Common myeloid progenitor, CD34-positive (primary cell): ENCODE data around the gene PNCK.

Experiments
- CTCF ChIA-PET: fragments of 350-600 bp; sonication (Branson Sonifier 250); formaldehyde crosslinking; loops from one replicate; lab custom pipeline; 2021; ENCODE audit warnings: antibody characterized with exemption; lab: Charles Lee
- POLR2A ChIA-PET: fragments of 350-600 bp; sonication (Branson Sonifier 250); formaldehyde crosslinking; loops from one replicate; lab custom pipeline; 2021; ENCODE audit warnings: antibody characterized with exemption; lab: Charles Lee
- DNase-seq, 3 donors: peaks; one replicate each; pipeline versions ENCODE4 v3.0.0 to v3.0.0-alpha.2; 2013
- H3K27ac ChIP-seq, 2 experiments: 1 replicate in 1 of 2; 2 replicates in 1 of 2; pipeline ENCODE4 v1.7.0; 2013; ENCODE audit warnings: inconsistent platforms in 2 of 2, low read length in 2 of 2, mild to moderate bottlenecking in 2 of 2, low read depth in 1 of 2, moderate library complexity in 1 of 2; ENCODE audit not compliant: severe bottlenecking in 2 of 2, insufficient read depth in 1 of 2, poor library complexity in 1 of 2
- H3K27me3 ChIP-seq, 5 experiments: replicated peaks in 2 of 5; 1 replicate in 3 of 5; 2 replicates in 2 of 5; pipeline versions ENCODE4 v1.6.1 to v1.7.0; 2013; ENCODE audit warnings: low read length in 4 of 5, mild to moderate bottlenecking in 2 of 5, moderate library complexity in 2 of 5, inconsistent platforms in 1 of 5; ENCODE audit not compliant: insufficient read depth in 5 of 5, control insufficient read depth in 4 of 5
- H3K36me3 ChIP-seq, 4 experiments: 1 replicate in 2 of 4; 2 replicates in 2 of 4; pipeline versions ENCODE4 v1.6.1 to v1.7.0; 2013; ENCODE audit warnings: low read length in 3 of 4, control low read depth in 1 of 4, mild to moderate bottlenecking in 1 of 4; ENCODE audit not compliant: control insufficient read depth in 4 of 4, insufficient read depth in 4 of 4
- H3K4me1 ChIP-seq, 4 experiments: 1 replicate in 3 of 4; 2 replicates in 1 of 4; pipeline versions ENCODE4 v1.6.1 to v1.7.1; 2013; ENCODE audit warnings: low read length in 3 of 4, mild to moderate bottlenecking in 3 of 4, control low read depth in 1 of 4, inconsistent platforms in 1 of 4, moderate library complexity in 1 of 4; ENCODE audit not compliant: control insufficient read depth in 4 of 4, insufficient read depth in 4 of 4; ENCODE audit errors: control extremely low read depth in 1 of 4
- H3K4me3 ChIP-seq, 7 experiments: 1 replicate in 4 of 7; 2 replicates in 3 of 7; pipeline versions ENCODE4 v1.5.1 to v1.7.0; 2013; ENCODE audit warnings: mild to moderate bottlenecking in 7 of 7, low read length in 6 of 7, moderate library complexity in 6 of 7, inconsistent platforms in 2 of 7, low read depth in 2 of 7, control low read depth in 1 of 7; ENCODE audit not compliant: insufficient read depth in 4 of 7, control insufficient read depth in 1 of 7; ENCODE audit errors: extremely low read depth in 1 of 7
- H3K9me3 ChIP-seq, 5 experiments: 1 replicate in 4 of 5; 2 replicates in 1 of 5; pipeline versions ENCODE4 v1.6.1 to v1.7.1; 2013; ENCODE audit warnings: low read length in 4 of 5, mild to moderate bottlenecking in 2 of 5, inconsistent platforms in 1 of 5, low read depth in 1 of 5, moderate library complexity in 1 of 5; ENCODE audit not compliant: control insufficient read depth in 4 of 5, insufficient read depth in 2 of 5; ENCODE audit errors: control extremely low read depth in 1 of 5
- WGBS: methylation state at CpG from one replicate; pipeline ENCODE4 v1.1.5; 2013; ENCODE audit not compliant: insufficient coverage; 5-methylcytosine and 5-hydroxymethylcytosine counted together

The PNCK gene

GRCh38 chrX:153645151-153645550 lies 28.5 kb downstream of the PNCK start:
- Histone ChIP-seq H3K27me3 (peaks cover 0 to 89% (median 24%) of the 10 kb centered on the region in 5 experiments), H3K36me3 (no peaks in the 10 kb centered on the region), H3K4me3 (no peak overlapping the region), H3K4me1 (peaks cover 0 to 26% (median 8%) of the 10 kb centered on the region in 4 experiments), H3K27ac (no peak overlapping the region), H3K9me3 (peaks cover 0 to 5% (median 0%) of the 10 kb centered on the region in 5 experiments)
- WGBS = 63% methylated on average over 6 of the region's 6 CpGs
- DNase-seq = no peak
- ChIA-PET CTCF (interaction anchor here (0.8 to 2.5 kb wide), 12 partner anchors 10 to 106 kb away, joined by 3 to 12 read pairs (median 4); no protein-coding TSS in a partner anchor), POLR2A (no interaction called here)

GRCh38 chrX:153644356-153645125 lies 29.1 kb downstream of the PNCK start:
- CTCF ChIA-PET = interaction anchor here (0.8 to 2.5 kb wide), 11 partner anchors 9 to 105 kb away, joined by 3 to 12 read pairs (median 4); no protein-coding TSS in a partner anchor

GRCh38 chrX:153643431-153644351 lies 29.9 kb downstream of the PNCK start:
- no peaks in the 10 kb centered on the region for H3K36me3 ChIP-seq
- H3K27ac ChIP-seq = no peak overlapping the region
- ChIA-PET POLR2A (no interaction called here), CTCF (interaction anchor here (1.0 to 2.1 kb wide), 8 partner anchors 8 to 100 kb away, joined by 3 to 12 read pairs (median 4); no protein-coding TSS in a partner anchor)
- peak overlapping the region in 2 of 7 experiments; percentile 22 to 28 for H3K4me3 ChIP-seq
- peaks cover 0 to 5% (median 0%) of the 10 kb centered on the region in 5 experiments for H3K9me3 ChIP-seq
- peaks cover 0 to 26% (median 8%) of the 10 kb centered on the region in 4 experiments for H3K4me1 ChIP-seq
- H3K27me3 ChIP-seq = peaks cover 0 to 95% (median 19%) of the 10 kb centered on the region in 5 experiments
- WGBS = 36% methylated on average over 53 of the region's 84 CpGs
- DNase-seq = peak in 1 of 3 donors; percentile 23

More at GRCh38 chrX:153644356-153645125, 29.1 kb downstream of the PNCK start:
- H3K36me3 ChIP-seq = no peaks in the 10 kb centered on the region
- peak overlapping the region in 1 of 7 experiments; percentile 33 for H3K4me3 ChIP-seq
- 32% methylated on average over 40 of the region's 46 CpGs for WGBS
- no peak overlapping the region for H3K27ac ChIP-seq
- H3K4me1 ChIP-seq = peaks cover 0 to 26% (median 8%) of the 10 kb centered on the region in 4 experiments
- POLR2A ChIA-PET = no interaction called here
- peaks cover 0 to 5% (median 0%) of the 10 kb centered on the region in 5 experiments for H3K9me3 ChIP-seq
- H3K27me3 ChIP-seq = peaks cover 0 to 94% (median 24%) of the 10 kb centered on the region in 5 experiments
- no peak for DNase-seq

- H3K36me3 ChIP-seq = no peaks in the 10 kb centered on the region
- H3K4me3 ChIP-seq = peak overlapping the region in 1 of 7 experiments; percentile 26
- CTCF ChIA-PET = interaction anchor here (1.0 to 1.2 kb wide), 2 partner anchors 11 to 78 kb away, joined by 3 to 4 read pairs; no protein-coding TSS in a partner anchor
- peaks cover 0 to 89% (median 19%) of the 10 kb centered on the region in 5 experiments for H3K27me3 ChIP-seq
- peaks cover 0 to 4% (median 0%) of the 10 kb centered on the region in 5 experiments for H3K9me3 ChIP-seq
- POLR2A ChIA-PET = no interaction called here
- DNase-seq = no peak
- WGBS = 35% methylated on average over 30 of the region's 48 CpGs
- peaks cover 0 to 26% (median 8%) of the 10 kb centered on the region in 4 experiments for H3K4me1 ChIP-seq
- no peak overlapping the region for H3K27ac ChIP-seq
Measured at GRCh38 chrX:153642655-153643430, 30.8 kb downstream of the PNCK start.

- WGBS = 37% methylated on average over 35 of the region's 62 CpGs
- H3K36me3 ChIP-seq = no peaks in the 10 kb centered on the region
- H3K9me3 ChIP-seq = no peaks in the 10 kb centered on the region
- ChIA-PET POLR2A (no interaction called here), CTCF (interaction anchor here (1.0 to 3.7 kb wide), 3 partner anchors 11 to 77 kb away, joined by 3 to 18 read pairs (median 4); no protein-coding TSS in a partner anchor)
- peaks cover 0 to 24% (median 8%) of the 10 kb centered on the region in 4 experiments for H3K4me1 ChIP-seq
- no peak overlapping the region for H3K27ac ChIP-seq
- H3K4me3 ChIP-seq = peak overlapping the region in 3 of 7 experiments; percentile 16 to 28 (median 26)
- DNase-seq = peak in 2 of 3 donors; percentile 22 to 41
- peaks cover 0 to 84% (median 19%) of the 10 kb centered on the region in 5 experiments for H3K27me3 ChIP-seq
Measured at GRCh38 chrX:153642051-153642654, 31.5 kb downstream of the PNCK start.

- CTCF ChIA-PET = interaction anchor here (1.0 to 3.7 kb wide), 3 partner anchors 8 to 19 kb away, joined by 3 to 18 read pairs (median 6); no protein-coding TSS in a partner anchor
- DNase-seq = no peak
Measured at GRCh38 chrX:153641627-153642026, 32.0 kb downstream of the PNCK start.

More at GRCh38 chrX:153641627-153642026, 32.0 kb downstream of the PNCK start:
- WGBS = 33% methylated on average over 5 of the region's 8 CpGs
- Histone ChIP-seq H3K4me3 (peak overlapping the region in 2 of 7 experiments; percentile 11 to 28), H3K36me3 (no peaks in the 10 kb centered on the region), H3K27me3 (peaks cover 0 to 81% (median 19%) of the 10 kb centered on the region in 5 experiments), H3K4me1 (peaks cover 0 to 22% (median 8%) of the 10 kb centered on the region in 4 experiments), H3K27ac (no peak overlapping the region), H3K9me3 (no peaks in the 10 kb centered on the region)
- POLR2A ChIA-PET = no interaction called here
